CD4-positive, alpha-beta T cell treated with Interleukin-10 for 1 hour (primary cell): ENCODE results near the gene TSHZ2.

ENCODE experiments used
- DNase-seq: peaks from one replicate; pipeline ENCODE4 v3.0.0-alpha.2; 2020

The TSHZ2 gene

GRCh38 chr20:53328961-53329360 is 356.8 kb downstream of the TSHZ2 start:
- DNase-seq = no peak

DNA sequence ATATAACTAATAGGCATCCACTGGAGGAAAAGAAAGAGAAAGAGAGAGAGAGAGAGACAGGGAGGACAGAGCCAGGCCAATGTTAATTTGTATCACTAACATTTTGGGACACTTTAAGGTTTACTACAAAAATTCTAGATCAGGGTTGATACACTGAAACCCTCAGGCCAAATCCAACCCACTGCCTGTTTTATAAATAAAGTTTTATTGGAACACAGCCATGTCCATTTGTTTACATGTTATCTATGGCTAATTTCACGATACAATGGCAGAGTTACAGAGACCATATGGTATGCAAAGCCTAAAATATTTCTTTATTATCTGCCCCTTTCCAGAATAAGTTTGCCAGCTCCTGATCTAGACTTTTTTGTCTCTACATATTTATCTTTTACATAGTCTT is 357.6 kb downstream of the TSHZ2 start:
- no peak for DNase-seq

DNA sequence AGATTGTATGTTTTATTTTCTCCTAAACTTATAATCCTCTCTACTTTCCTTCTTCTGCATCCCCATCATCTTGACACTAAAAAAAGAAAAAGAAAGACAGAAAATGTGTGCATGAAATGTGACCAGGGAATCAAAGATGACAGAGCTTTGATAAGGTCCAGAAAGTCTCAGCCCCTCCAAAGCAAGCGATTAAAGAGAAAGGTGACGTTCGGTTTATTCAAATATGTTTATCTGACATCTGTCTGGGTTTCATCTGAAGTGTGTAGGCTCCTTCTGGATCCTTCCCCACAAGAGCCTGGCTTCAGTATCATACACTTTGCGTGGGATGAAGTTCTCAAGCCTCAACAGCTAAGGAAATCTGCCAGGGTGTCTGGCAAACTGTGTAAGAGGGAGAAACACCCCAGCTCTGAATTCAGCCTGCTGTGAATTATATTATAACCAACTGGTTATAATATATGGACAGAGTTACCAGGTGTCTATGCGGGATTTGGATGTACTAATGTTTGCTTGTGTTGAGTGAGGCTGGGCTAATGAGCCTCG is 358.5 kb downstream of the TSHZ2 start:
- no peak for DNase-seq

- DNase-seq = no peak
These were observed 359.2 kb downstream of the TSHZ2 start for GRCh38 chr20:53331151-53331973.

GRCh38 chr20:53332022-53332837 is 360.1 kb downstream of the TSHZ2 start:
- no peak for DNase-seq

GRCh38 chr20:53334861-53335260 is 362.7 kb downstream of the TSHZ2 start:
- DNase-seq = no peak

DNA sequence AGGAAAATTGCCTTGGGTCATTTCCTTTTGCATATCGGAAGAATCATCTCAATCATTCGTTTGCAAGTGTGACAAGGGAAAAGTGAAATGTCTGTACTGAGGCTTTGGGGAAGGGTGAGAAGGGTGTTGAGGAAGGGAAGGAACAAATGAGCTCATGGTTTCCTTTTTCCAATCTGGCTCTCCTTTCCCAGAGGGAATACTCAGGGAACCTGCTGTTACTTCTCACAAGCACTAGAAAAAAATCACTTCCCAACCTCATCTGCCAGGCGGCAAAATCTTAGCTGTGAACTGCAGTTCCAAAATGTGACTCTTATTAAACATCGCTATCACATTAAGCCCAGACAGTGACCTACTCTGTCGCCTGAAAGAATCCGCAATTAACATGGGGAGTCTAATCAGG is 363.4 kb downstream of the TSHZ2 start:
- no peak for DNase-seq

DNA sequence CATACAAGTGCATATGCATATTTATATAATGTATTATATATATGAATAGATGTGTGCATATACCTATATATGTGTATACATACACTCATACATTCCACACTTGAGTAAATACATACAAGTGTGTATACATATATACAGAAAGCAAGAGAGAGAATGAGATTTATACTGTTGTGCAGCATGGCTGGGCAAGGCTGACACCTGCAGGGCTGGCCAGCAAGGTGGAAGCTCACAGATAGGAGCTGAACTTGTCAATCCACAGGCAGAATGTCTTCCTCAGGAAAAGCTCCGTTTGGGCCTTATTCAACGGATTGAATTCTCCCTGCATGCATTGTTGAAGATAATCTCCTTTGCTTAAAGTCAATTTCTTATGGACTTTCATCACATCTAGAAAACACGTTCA is 364.7 kb downstream of the TSHZ2 start:
- DNase-seq = no peak

DNA sequence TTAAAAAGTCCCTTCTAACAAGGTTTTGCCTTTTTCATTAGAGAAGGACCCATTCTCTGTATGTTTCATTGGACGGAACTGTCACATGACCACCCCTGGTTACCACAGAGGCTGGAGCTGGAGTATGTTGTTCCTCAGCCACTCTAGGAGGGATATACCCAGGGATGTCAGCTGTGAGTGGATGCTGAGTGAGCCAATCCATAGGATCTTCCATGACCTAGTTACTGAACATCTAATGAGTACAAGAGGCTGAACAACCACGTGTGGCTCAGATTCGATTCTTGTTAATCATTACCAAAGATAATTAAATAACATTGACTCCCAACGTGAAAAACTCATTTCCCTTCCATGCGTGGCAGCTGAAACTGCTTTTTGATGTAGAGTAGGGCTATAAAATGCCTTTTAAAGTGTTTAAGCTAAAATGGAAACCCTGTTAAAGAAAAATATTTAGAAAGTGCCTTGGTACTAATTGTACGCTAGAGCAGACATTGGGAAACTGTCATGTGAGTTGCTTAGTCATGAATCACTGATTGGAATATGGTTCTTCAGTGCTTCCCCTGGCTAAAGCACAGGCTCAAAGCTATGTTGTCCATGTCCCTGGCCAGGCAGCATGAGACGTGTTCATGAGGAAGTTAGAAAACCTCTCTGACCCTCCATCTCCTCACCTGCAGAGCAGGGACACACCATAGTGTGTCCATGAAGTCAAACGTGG is 365.4 kb downstream of the TSHZ2 start:
- no peak for DNase-seq

DNA sequence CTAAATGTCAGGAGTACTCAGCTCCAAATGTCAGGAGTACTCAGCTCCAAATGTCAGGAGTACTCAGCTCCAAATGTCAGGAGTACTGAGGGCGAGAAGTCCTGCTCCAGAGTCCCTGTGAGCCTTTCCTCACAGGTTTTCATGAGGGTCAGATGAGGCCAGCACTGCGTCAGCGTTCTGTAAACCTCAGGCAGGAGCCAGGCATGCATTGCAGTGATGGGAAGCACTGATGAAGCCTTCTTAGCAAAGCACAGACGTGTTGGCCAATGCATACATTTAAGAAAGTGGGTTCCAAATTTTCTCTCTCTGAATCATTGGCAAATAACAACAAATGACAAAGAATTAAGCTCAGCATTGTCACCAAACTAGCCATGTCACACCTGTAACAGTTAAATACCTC is 366.6 kb downstream of the TSHZ2 start:
- DNase-seq = no peak

- no peak for DNase-seq
These were observed 370.3 kb downstream of the TSHZ2 start for GRCh38 chr20:53342429-53342828.

GRCh38 chr20:53343448-53343847 is 371.3 kb downstream of the TSHZ2 start:
- no peak for DNase-seq

DNA sequence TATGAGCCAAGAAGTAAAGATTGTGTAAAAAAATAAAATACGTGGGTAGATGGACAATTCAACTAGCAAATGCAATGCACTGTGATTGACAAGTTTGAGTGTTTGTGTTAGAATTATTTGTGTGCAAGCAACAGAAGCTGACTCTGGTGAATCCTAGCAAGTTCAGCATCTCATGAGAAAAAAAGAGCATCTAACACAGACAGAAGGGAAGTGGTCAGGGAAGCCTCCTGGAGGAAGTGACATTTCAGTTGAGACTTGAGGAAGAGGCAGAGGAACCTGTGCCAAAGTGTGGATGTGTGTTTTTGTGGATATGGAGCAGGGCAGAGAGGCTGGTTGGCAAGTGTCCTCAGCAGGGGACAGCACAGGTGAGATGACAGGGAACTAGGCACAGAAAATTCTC is 372.7 kb downstream of the TSHZ2 start:
- no peak for DNase-seq

GRCh38 chr20:53345536-53346334 is 373.6 kb downstream of the TSHZ2 start:
- DNase-seq = no peak

GRCh38 chr20:53346335-53346648 is 374.1 kb downstream of the TSHZ2 start:
- DNase-seq = no peak

GRCh38 chr20:53349730-53350129 is 377.6 kb downstream of the TSHZ2 start:
- DNase-seq = no peak

DNA sequence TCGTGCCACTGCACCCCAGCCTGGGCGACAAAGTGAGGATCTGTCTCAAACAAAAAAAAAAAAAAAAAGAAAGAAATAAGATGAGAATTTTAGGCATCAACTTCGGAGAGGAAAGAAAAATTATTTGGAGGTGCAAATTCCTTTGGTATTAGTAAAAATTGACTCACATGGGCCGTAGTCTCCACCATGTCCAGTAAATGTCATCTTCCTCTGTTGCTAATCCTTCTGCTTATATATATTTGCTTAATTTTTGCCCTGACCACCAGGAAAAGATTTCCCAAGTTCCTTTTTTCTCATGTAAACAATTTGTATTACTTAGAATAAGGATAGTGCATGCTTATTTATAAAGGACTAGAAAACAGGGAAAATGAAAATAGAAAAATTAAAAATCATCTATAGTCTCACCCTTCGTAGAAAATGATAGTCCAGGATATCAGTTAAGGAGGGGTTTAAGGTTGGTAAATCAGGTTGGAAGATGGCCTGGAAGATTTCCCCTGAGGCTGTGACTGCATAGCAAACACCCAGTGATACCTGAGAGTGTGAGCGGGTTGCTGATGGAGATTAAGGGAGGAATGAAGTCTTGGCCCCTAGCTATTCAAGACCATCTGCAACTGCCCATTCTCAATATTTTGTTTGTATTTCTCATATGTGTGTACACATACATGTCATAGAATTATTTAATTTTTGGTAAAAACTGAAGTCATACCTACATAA is 380.7 kb downstream of the TSHZ2 start:
- DNase-seq = no peak

GRCh38 chr20:53354314-53354713 is 382.2 kb downstream of the TSHZ2 start:
- no peak for DNase-seq

- DNase-seq = no peak
These were observed 383.6 kb downstream of the TSHZ2 start for GRCh38 chr20:53355790-53356189.

DNA sequence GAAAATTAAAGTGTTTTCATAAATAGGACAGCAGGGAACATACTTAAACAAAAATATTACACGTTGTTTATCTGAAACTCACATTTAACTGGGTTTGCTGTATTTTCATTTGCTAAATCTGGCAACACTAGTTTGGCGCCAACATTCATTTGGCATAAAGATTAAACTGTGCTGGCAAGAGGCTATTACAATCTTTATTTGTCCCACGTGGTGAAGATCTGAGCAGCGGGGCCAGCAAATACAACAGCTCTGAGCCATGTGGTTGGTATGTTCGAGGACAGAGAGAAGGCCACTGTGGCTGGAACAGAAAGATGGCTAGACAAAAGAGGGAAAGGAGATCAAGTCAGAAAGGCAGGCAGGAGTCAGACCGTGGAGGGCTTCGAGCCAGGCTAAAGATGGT is 387.3 kb downstream of the TSHZ2 start:
- no peak for DNase-seq

GRCh38 chr20:53360852-53361251 is 388.7 kb downstream of the TSHZ2 start:
- DNase-seq = no peak

DNA sequence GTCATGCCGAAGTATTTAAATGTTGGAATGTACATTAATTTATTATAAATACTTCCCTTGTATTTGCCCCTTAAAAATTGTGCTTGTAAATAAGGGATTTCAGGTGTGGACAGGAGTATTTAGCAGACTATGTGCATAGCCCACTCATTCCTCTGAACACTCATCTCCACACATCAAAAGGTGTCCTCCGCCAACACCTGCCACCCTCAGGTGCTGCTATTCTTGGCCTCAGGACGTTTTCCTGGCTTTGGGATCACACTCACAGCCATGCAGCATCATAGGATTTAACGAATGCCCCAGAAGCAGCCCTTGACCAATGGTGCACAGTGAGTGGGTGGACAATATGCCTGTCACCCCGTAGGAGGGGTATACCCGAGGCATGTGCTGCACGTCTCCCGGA is 390.6 kb downstream of the TSHZ2 start:
- DNase-seq = no peak
